Liver (tissue), 9 donors: Measurements from ENCODE around the gene CNKSR3. TPM values are rescaled to one million over a fixed set of nuclear protein-coding genes. Genes with fewer than 3 reads are reported as not detected.

Source experiments
- DNase-seq: peaks from one replicate; pipeline ENCODE4 v3.0.0-alpha.2; 2017; ENCODE audit warnings: low spot score
- H3K27ac ChIP-seq, 2 donors: one replicate each; pipeline ENCODE4 v1.7.0; 2013; ENCODE audit warnings: inconsistent platforms in 2 of 2, low read length in 2 of 2, control low read depth in 1 of 2, low read depth in 1 of 2, mild to moderate bottlenecking in 1 of 2
- H3K27me3 ChIP-seq, 4 donors: one replicate each; pipeline versions ENCODE4 v1.6.1 to v1.7.0; 2013; ENCODE audit warnings: low read length in 3 of 4, inconsistent platforms in 1 of 4, mild to moderate bottlenecking in 1 of 4, moderate library complexity in 1 of 4; ENCODE audit not compliant: control insufficient read depth in 4 of 4, insufficient read depth in 4 of 4
- H3K36me3 ChIP-seq, 4 donors: one replicate each; pipeline versions ENCODE4 v1.6.1 to v1.7.0; 2013; ENCODE audit warnings: low read length in 3 of 4, mild to moderate bottlenecking in 3 of 4, low read depth in 1 of 4, moderate library complexity in 1 of 4; ENCODE audit not compliant: control insufficient read depth in 4 of 4, insufficient read depth in 3 of 4
- H3K4me1 ChIP-seq, 4 donors: one replicate each; pipeline versions ENCODE4 v1.6.1 to v1.7.0; 2013; ENCODE audit warnings: low read length in 3 of 4, mild to moderate bottlenecking in 3 of 4, moderate library complexity in 1 of 4; ENCODE audit not compliant: control insufficient read depth in 4 of 4, insufficient read depth in 4 of 4
- H3K4me3 ChIP-seq, 3 donors: one replicate each; pipeline versions ENCODE4 v1.6.1 to v1.7.0; 2013; ENCODE audit warnings: low read length in 3 of 3, control low read depth in 1 of 3, low read depth in 1 of 3, mild to moderate bottlenecking in 1 of 3
- H3K9ac ChIP-seq, 2 donors: one replicate each; pipeline ENCODE4 v1.7.0; 2013; ENCODE audit warnings: low read length in 2 of 2, mild to moderate bottlenecking in 2 of 2, moderate library complexity in 2 of 2, control low read depth in 1 of 2, low read depth in 1 of 2
- H3K9me3 ChIP-seq, 4 donors: one replicate each; pipeline versions ENCODE4 v1.6.1 to v1.7.0; 2013; ENCODE audit warnings: low read length in 3 of 4; ENCODE audit not compliant: control insufficient read depth in 4 of 4
- CTCF ChIP-seq: fragments of 150-350 bp; IDR thresholded peaks from 2 replicates; pipeline ENCODE4 v1.5.1; 2017; ENCODE audit warnings: improper control_type of control experiment, low read depth, low read length; ENCODE audit not compliant: missing input control
- EGR1 ChIP-seq, 2 donors: IDR thresholded peaks; 2 replicates each; pipeline ENCODE4 v1.6.1; 2016 to 2018; ENCODE audit warnings: antibody characterized with exemption in 2 of 2, low read depth in 2 of 2
- FOXA1 ChIP-seq: IDR thresholded peaks from 2 replicates; pipeline ENCODE4 v1.6.1; 2016; ENCODE audit warnings: antibody characterized with exemption
- FOXA2 ChIP-seq: IDR thresholded peaks from 2 replicates; pipeline ENCODE4 v1.6.1; 2016; ENCODE audit warnings: antibody characterized with exemption
- GABPA ChIP-seq, 2 donors: IDR thresholded peaks in 1 of 2; conservative IDR thresholded peaks in 1 of 2; 2 replicates each; pipeline ENCODE4 v1.6.1; 2016; ENCODE audit warnings: antibody characterized with exemption in 2 of 2, mild to moderate bottlenecking in 1 of 2, moderate library complexity in 1 of 2
- HNF4A ChIP-seq, 2 donors: conservative IDR thresholded peaks; 2 replicates each; pipeline ENCODE4 v1.6.1; 2016; ENCODE audit warnings: antibody characterized with exemption in 2 of 2, mild to moderate bottlenecking in 2 of 2
- HNF4G ChIP-seq: IDR thresholded peaks from 2 replicates; pipeline ENCODE4 v1.6.1; 2016; ENCODE audit warnings: antibody characterized with exemption
- JUND ChIP-seq, 2 donors: IDR thresholded peaks; 2 replicates each; pipeline ENCODE4 v1.6.1; 2016; ENCODE audit warnings: antibody characterized with exemption in 2 of 2
- MAX ChIP-seq: IDR thresholded peaks from 2 replicates; pipeline ENCODE4 v1.6.1; 2016; ENCODE audit warnings: antibody characterized with exemption
- NR2F2 ChIP-seq: IDR thresholded peaks from 2 replicates; pipeline ENCODE4 v1.6.1; 2016; ENCODE audit warnings: antibody characterized with exemption
- RAD21 ChIP-seq, 2 donors: IDR thresholded peaks; 2 replicates each; pipeline ENCODE4 v1.6.1; 2016; ENCODE audit warnings: antibody characterized with exemption in 2 of 2, mild to moderate bottlenecking in 2 of 2
- REST ChIP-seq: IDR thresholded peaks from 2 replicates; pipeline ENCODE4 v1.6.1; 2016; ENCODE audit warnings: antibody characterized with exemption, mild to moderate bottlenecking
- RXRA ChIP-seq, 2 donors: IDR thresholded peaks; 2 replicates each; pipeline ENCODE4 v1.6.1; 2017 to 2018; ENCODE audit warnings: antibody characterized with exemption in 2 of 2, mild to moderate bottlenecking in 1 of 2
- SP1 ChIP-seq: IDR thresholded peaks from 2 replicates; pipeline ENCODE4 v1.6.1; 2018; ENCODE audit warnings: antibody characterized with exemption, mild to moderate bottlenecking
- TAF1 ChIP-seq: conservative IDR thresholded peaks from 2 replicates; pipeline ENCODE4 v1.6.1; 2016; ENCODE audit warnings: antibody characterized with exemption, mild to moderate bottlenecking
- ZBTB33 ChIP-seq: IDR thresholded peaks from 2 replicates; pipeline ENCODE4 v1.6.1; 2016; ENCODE audit warnings: antibody characterized with exemption
- WGBS: extraction: QIAGEN DNeasy Blood & Tissue Kit; methylation state at CpG from one replicate; pipeline ENCODE4 v1.1.7; 2013; 5-methylcytosine and 5-hydroxymethylcytosine counted together
- polyA plus RNA-seq, 2 donors: library from polyadenylated mRNA; stranded (reverse) in 1 of 2; unstranded in 1 of 2; fragments of 200-250 nt in 1 of 2; fragments of >200 nt in 1 of 2; fragmentation: Nextera tagmentation in 1 of 2; extraction: Ambion mirVana in 1 of 2; gene quantifications; one replicate each; pipeline versions ENCODE4 v1.2.1 to v1.2.3, GENCODE V29; 2013 to 2015
- total RNA-seq, 2 donors: library from RNA; depleted of rRNA; stranded (reverse); fragments of >200 nt; gene quantifications; one replicate each; pipeline ENCODE4 v1.2.3, GENCODE V29; 2014
- donor health status: healthy.
- donor health status: healthy.
- donor health status: healthy.
- donor health status: healthy.
- donor health status: healthy.

The CNKSR3 gene
- total and polyA plus RNA-seq, 4 donors, result 6.4 to 22.7 (median 15.0) TPM

GRCh38 chr6:154504865-154505449 is 5.5 kb downstream of the CNKSR3 start (continued):
- TF ChIP-seq GABPA (IDR thresholded peaks at IDR 0.05 in 1 of 2, conservative IDR thresholded peaks at IDR 0.05 in 1 of 2), result no peak

- Histone ChIP-seq H3K27me3 (no peaks in the 10 kb centered on the region), H3K9me3 (no peaks in the 10 kb centered on the region), H3K9ac (no peak overlapping the region), H3K4me1 (peaks cover 6 to 41% (median 32%) of the 10 kb centered on the region in 4 donors), H3K4me3 (no peak overlapping the region), H3K36me3 (no peaks in the 10 kb centered on the region), H3K27ac (no peak overlapping the region)
- 65% methylated on average over 4 of the region's 4 CpGs for WGBS
- no peak for TF ChIP-seq CTCF
- no peak for TF ChIP-seq NR2F2
- TF ChIP-seq FOXA2, result no peak
- no peak for TF ChIP-seq RAD21 (IDR thresholded peaks at IDR 0.05)
- no peak for TF ChIP-seq HNF4G
- no peak for TF ChIP-seq MAX
- no peak for TF ChIP-seq FOXA1
- TF ChIP-seq HNF4A (conservative IDR thresholded peaks at IDR 0.05), result no peak
- no peak for TF ChIP-seq TAF1
- no peak for TF ChIP-seq RXRA (IDR thresholded peaks at IDR 0.05)
- no peak for TF ChIP-seq GABPA (IDR thresholded peaks at IDR 0.05 in 1 of 2, conservative IDR thresholded peaks at IDR 0.05 in 1 of 2)
- TF ChIP-seq EGR1 (IDR thresholded peaks at IDR 0.05; ENCODE audit: low read depth in 2 of 2), result no peak
- TF ChIP-seq ZBTB33, result no peak
- TF ChIP-seq SP1, result no peak
- DNase-seq, result no peak
Measured at GRCh38 chr6:154504102-154504501, 6.4 kb downstream of the CNKSR3 start.

GRCh38 chr6:154503658-154504057 is 6.8 kb downstream of the CNKSR3 start:
- Histone ChIP-seq H3K36me3 (no peaks in the 10 kb centered on the region), H3K4me3 (no peak overlapping the region), H3K4me1 (peaks cover 6 to 42% (median 34%) of the 10 kb centered on the region in 4 donors), H3K27ac (no peak overlapping the region), H3K9me3 (no peaks in the 10 kb centered on the region), H3K9ac (no peak overlapping the region), H3K27me3 (no peaks in the 10 kb centered on the region)
- no peak for TF ChIP-seq SP1
- TF ChIP-seq HNF4A (conservative IDR thresholded peaks at IDR 0.05), result no peak
- no peak for TF ChIP-seq EGR1 (IDR thresholded peaks at IDR 0.05; ENCODE audit: low read depth in 2 of 2)
- no peak for TF ChIP-seq TAF1
- TF ChIP-seq RAD21 (IDR thresholded peaks at IDR 0.05), result no peak
- TF ChIP-seq RXRA (IDR thresholded peaks at IDR 0.05), result no peak
- no peak for TF ChIP-seq REST
- TF ChIP-seq MAX, result no peak
- no peak for TF ChIP-seq GABPA (IDR thresholded peaks at IDR 0.05 in 1 of 2, conservative IDR thresholded peaks at IDR 0.05 in 1 of 2)
- TF ChIP-seq FOXA2, result no peak
- no peak for TF ChIP-seq NR2F2
- TF ChIP-seq JUND (IDR thresholded peaks at IDR 0.05), result no peak
- 78% methylated on average over 5 of the region's 5 CpGs for WGBS
- no peak for DNase-seq
